HG03025 (cell line): ENCODE data around the gene FAM163B.

Source experiments
- ATAC-seq: cut with Tn5 transposase; IDR thresholded peaks from one replicate; pipeline ENCODE4 v1.9.1; 2021; ENCODE audit warnings: mild to moderate bottlenecking, moderate library complexity; ENCODE audit not compliant: unreplicated experiment, low FRiP score

Gene FAM163B

GRCh38 chr9:133609311-133610098 is at the start of gene FAM163B:
Gene FAM163B, minus strand, starts transcription at chr9:133609389. Its CDS starts 29,166 bp downstream, at chr9:133580223.
- no peak for ATAC-seq

DNA sequence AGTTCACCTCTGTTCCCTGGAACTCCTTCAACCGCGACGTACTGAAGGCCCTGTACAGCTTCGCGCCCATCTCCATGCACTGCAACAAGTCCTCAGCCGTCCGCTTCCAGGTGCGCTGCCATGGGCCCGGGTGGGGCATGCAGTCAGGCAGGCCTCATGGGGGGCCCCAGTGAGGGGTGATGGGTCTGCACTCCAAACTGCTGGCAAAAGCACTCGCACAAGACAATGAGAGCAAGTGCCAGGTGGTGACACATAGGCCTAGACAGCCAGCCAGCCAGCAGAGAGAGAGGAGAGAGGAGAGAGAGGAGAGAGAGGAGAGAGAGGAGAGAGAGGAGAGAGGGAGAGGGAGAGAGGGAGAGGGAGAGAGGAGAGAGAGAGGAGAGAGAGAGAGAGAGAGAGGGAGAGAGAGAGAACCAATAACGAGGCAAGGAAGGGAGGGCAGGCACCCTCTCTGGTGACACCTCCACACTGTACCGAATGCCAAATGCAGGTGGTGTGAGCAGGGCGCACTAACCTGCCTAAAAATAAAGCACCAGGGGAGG is 48.0 kb upstream of the FAM163B start:
- no peak for ATAC-seq

- no peak for ATAC-seq
These were observed 47.3 kb upstream of the FAM163B start for GRCh38 chr9:133656211-133657119.

- no peak for ATAC-seq
These were observed 46.5 kb upstream of the FAM163B start for GRCh38 chr9:133655701-133656100.

GRCh38 chr9:133654736-133655657 is 45.8 kb upstream of the FAM163B start:
- no peak for ATAC-seq

DNA sequence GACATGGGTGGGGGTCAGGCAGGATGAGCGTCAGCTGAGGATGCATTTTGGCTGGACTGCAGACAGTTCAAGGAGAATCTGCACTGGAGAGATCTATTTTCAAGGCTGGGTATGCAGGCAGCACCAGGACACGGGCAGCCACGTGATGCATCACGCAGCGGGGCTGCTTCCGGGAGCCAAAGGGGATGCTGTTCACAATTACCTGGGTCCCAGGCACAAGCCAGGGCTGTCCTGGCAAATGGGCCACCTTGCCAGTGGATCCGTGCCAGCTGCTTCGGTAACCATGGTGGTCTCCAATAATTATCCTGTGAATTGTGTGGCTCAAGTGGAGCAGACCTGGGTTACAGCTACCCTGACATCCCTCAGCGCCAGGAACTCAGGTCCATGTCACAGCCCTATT is 44.4 kb upstream of the FAM163B start:
- no peak for ATAC-seq

- ATAC-seq: no peak
These were observed 40.8 kb upstream of the FAM163B start for GRCh38 chr9:133650026-133650425.

DNA sequence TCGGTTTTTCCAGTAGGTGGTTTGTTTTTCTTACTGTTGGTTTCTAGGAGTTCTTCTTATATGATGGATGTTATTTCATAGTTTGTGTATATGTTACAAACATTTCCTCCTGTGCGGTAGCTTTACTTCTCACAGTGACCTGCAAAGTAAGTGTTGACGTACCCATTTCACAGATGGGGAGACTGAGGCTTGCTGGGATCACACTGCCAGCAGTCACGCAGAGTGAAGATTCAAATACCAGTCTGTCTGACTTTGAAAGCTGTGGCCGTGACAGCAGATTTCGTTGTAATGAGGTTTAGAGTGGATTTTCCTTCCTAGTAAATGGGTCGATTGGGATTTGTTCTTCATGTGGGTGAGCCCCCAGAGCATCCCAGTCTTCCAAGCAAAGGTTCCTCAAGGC is 40.0 kb upstream of the FAM163B start:
- no peak for ATAC-seq

GRCh38 chr9:133647765-133648469 is 38.7 kb upstream of the FAM163B start:
- ATAC-seq: no peak

GRCh38 chr9:133647148-133647547 is 38.0 kb upstream of the FAM163B start:
- ATAC-seq: no peak

- ATAC-seq: no peak
These were observed 36.0 kb upstream of the FAM163B start for GRCh38 chr9:133645021-133645765.

DNA sequence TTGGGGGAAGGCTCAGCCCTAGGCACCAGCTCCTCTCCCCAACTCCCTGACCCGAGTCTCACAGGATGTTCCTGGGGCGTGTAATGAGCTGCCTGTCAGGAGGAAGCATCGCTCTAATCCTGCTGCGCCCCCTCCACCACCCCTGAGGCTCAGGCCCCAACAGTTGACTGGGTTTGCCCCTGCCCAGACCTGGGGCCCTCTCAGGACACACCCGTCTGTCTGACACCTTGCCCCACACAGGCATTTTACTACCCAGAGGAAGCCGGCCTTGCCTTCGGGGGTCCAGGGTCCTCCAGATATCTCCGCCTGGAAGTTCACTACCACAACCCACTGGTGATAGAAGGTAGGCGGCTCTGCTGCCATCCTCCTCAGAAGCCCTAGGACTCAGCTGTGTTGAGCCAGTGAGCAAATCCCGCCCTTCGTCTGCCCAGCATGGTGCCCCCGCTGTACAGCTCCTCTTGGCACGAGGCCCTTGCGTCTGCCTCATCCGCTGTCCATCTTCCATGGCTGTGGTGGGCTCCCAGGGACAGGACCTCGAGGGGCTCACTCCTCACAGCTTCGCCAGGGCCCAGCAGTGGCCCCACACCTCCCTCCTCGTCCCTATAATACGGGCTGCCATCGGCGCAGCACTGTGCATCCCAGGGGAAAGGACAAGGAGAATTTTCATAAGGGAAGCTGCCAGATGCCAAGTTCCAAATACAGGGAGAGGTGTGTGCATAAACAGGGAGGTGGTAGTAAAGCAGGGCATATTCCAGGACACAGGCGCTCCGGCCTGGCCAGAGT is 35.0 kb upstream of the FAM163B start:
- no peak for ATAC-seq

DNA sequence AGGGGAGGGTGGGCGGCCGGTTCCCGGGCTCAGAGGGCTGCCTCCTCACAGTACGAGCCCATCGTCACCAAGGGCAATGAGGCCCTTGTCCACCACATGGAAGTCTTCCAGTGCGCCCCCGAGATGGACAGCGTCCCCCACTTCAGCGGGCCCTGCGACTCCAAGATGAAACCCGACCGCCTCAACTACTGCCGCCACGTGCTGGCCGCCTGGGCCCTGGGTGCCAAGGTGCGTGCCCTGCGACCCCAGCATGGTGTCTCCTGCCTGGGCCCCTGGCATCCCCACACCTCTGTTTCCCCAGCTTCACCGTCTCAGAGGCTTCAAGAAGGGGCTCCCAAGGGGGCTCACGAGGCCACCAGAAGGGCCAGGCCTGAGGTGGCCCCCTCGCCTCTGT is 34.2 kb upstream of the FAM163B start:
- no peak for ATAC-seq

DNA sequence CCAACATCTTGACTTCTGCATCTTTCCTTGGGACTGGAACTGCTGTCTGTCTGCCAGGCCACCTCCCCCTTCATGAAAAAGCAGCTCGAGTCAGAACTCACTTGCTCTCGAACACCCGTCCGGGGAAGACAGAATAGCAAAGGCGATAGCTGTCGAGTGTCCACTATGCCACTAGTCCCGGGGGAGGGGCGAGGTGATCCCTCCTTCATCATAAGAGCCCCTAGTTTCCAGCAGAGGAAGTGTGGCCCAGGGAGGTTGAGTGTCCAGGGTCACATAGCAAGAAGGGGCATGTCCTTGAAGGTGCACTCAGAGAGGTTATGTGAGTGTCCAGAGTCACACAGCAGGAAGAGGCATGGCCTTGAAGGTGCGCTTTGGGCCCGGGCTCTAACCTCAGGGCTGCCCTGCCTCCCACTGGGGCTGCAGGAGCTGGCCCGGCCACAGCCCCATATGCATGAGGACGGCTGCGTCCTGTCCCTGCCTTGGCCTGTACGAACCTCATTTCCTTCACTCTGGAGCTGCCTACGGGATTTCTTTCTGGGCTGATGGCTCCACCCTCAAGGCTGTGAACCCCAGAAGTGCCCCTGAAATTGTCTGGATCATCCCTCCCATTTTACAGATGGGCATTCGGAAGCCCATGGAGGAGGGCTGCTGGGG is 33.6 kb upstream of the FAM163B start:
- ATAC-seq: no peak

GRCh38 chr9:133641861-133642595 is 32.8 kb upstream of the FAM163B start:
- no peak for ATAC-seq

DNA sequence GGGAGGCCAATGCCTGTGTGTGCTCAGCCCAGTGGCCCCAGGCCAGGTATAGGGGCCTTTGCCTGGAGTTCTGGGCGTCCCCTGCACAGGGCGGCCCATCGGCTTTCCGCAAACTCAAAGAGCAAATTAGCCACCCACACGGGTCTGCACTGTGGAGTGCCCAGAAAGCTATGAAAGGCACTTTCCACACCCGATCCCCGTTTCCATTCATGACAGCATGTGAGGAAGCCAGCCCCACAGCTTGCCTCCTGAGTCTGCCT is 32.1 kb upstream of the FAM163B start:
- ATAC-seq: no peak
